Vagina (tissue), 2 donors: ENCODE data around the gene INSYN2A. TPM values are rescaled to one million over a fixed set of nuclear protein-coding genes. Genes with fewer than 3 reads are reported as not detected.

Experiments used
- DNase-seq, 2 donors: peaks; one replicate each; pipeline ENCODE4 v3.0.0-alpha.2; 2017; ENCODE audit errors: extremely low spot score in 2 of 2
- H3K27ac ChIP-seq: fragments of 200-600 bp; sonication (generic); one replicate; pipeline ENCODE4 v1.5.1; 2019
- H3K27me3 ChIP-seq: fragments of 200-600 bp; sonication (generic); one replicate; pipeline ENCODE4 v1.5.1; 2019
- H3K36me3 ChIP-seq, 2 donors: fragments of 200-600 bp; sonication (generic); one replicate each; pipeline ENCODE4 v1.5.1; 2017 to 2019
- H3K4me1 ChIP-seq: fragments of 200-600 bp; sonication (generic); one replicate; pipeline ENCODE4 v1.5.1; 2019
- H3K4me3 ChIP-seq, 2 donors: fragments of 200-600 bp; sonication (generic); 1 replicate in 1 of 2; 2 replicates in 1 of 2; pipeline ENCODE4 v1.5.1; 2016 to 2019
- H3K9me3 ChIP-seq: fragments of 200-600 bp; sonication (generic); one replicate; pipeline ENCODE4 v1.5.1; 2019
- POLR2A ChIP-seq, 2 donors: fragments of 450-650 bp; IDR thresholded peaks; one replicate each; pipeline ENCODE4 v1.6.1; 2017; ENCODE audit warnings: antibody characterized with exemption in 2 of 2, mild to moderate bottlenecking in 2 of 2, moderate library complexity in 2 of 2
- POLR2AphosphoS5 ChIP-seq, 2 donors: sonication (generic); formaldehyde crosslinking; IDR thresholded peaks; one replicate each; pipeline ENCODE4 v1.9.0; 2017; ENCODE audit warnings: antibody characterized with exemption in 2 of 2, mild to moderate bottlenecking in 2 of 2, low read depth in 1 of 2; ENCODE audit not compliant: insufficient read depth in 1 of 2
- intact Hi-C: fragments of 100-400 bp; cut with DNase I; formaldehyde crosslinking; loops from one replicate; pipeline ENCODE4 v1.15.1; 2023
- total RNA-seq: library from RNA; depleted of rRNA; stranded (reverse); fragments of >200 nt; gene quantifications from one replicate; pipeline ENCODE4 v1.2.3, GENCODE V29; 2016
- TF ChIP-seq, protein P1 (sequence below), 3 experiments: fragments of 450-650 bp in 2 of 3; fragments of 200-600 bp in 1 of 3; sonication (generic) in 1 of 3; IDR thresholded peaks; one replicate each; pipeline ENCODE4 v1.5.1; 2017 to 2019; ENCODE audit warnings: antibody characterized with exemption in 3 of 3, mild to moderate bottlenecking in 2 of 3, moderate library complexity in 2 of 3

INSYN2A gene
- total RNA-seq, 1 donor from 2014 or later = 0.25 TPM

DNA sequence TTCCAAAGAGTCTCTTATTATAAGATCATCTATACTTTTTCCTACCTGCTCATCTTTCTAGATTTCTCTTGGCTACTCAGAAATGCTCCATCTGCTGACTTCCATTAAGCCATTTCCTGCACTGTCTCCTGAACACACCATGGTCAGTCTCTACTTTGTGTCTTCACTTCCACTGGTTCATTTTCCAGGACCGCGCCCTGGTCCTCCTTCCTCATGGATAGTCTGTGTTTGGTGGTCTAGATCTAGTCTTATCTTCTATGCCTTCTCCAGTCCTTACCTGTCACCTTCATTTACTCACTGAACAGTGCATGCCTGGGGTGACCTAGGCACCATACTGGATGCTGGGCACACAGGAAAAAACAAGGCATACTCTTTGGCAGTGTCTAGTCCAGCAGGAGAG, 11.8 kb downstream of the INSYN2A start:
- H3K27me3 ChIP-seq = no peaks in the 10 kb centered on the region
- no peaks in the 10 kb centered on the region for H3K9me3 ChIP-seq
- intact Hi-C loops = no loop called here
- H3K36me3 ChIP-seq = no peaks in the 10 kb centered on the region
- no peak overlapping the region for H3K27ac ChIP-seq
- DNase-seq = peak in 1 of 2 donors; percentile 76
- TF ChIP-seq, protein P1, sequence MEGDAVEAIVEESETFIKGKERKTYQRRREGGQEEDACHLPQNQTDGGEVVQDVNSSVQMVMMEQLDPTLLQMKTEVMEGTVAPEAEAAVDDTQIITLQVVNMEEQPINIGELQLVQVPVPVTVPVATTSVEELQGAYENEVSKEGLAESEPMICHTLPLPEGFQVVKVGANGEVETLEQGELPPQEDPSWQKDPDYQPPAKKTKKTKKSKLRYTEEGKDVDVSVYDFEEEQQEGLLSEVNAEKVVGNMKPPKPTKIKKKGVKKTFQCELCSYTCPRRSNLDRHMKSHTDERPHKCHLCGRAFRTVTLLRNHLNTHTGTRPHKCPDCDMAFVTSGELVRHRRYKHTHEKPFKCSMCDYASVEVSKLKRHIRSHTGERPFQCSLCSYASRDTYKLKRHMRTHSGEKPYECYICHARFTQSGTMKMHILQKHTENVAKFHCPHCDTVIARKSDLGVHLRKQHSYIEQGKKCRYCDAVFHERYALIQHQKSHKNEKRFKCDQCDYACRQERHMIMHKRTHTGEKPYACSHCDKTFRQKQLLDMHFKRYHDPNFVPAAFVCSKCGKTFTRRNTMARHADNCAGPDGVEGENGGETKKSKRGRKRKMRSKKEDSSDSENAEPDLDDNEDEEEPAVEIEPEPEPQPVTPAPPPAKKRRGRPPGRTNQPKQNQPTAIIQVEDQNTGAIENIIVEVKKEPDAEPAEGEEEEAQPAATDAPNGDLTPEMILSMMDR (IDR thresholded peaks at IDR 0.05) = no peak
- TF ChIP-seq POLR2AphosphoS5 (IDR thresholded peaks at IDR 0.05; ENCODE audit: insufficient read depth in 1 of 2, low read depth in 1 of 2) (no peak), POLR2A (IDR thresholded peaks at IDR 0.05) (no peak)
- no peaks in the 10 kb centered on the region for H3K4me1 ChIP-seq
- no peak overlapping the region for H3K4me3 ChIP-seq

DNA sequence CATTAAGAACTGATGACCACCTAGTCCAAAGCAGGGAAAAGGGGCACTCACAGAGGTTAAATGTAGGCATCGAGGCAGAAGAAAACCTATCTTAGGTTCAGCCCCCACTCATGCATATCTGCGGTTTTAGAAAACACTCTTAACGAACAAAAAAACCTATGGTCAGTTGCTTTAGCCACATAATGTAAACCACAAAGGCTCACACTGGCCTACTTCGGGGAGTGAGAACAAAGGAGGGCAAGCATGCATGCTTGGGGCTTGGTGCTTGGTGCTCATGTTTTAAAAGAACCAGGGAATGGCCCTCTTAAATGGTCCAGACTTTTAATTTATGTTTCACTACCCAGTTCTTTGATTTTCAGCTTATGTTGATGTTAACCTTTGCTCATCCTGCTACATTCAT, 14.2 kb downstream of the INSYN2A start:
- intact Hi-C loops = no loop called here
- TF ChIP-seq, protein P1 (IDR thresholded peaks at IDR 0.05) = no peak
- TF ChIP-seq POLR2A (IDR thresholded peaks at IDR 0.05) = no peak
- TF ChIP-seq POLR2AphosphoS5 (IDR thresholded peaks at IDR 0.05; ENCODE audit: insufficient read depth in 1 of 2, low read depth in 1 of 2) = no peak

DNA sequence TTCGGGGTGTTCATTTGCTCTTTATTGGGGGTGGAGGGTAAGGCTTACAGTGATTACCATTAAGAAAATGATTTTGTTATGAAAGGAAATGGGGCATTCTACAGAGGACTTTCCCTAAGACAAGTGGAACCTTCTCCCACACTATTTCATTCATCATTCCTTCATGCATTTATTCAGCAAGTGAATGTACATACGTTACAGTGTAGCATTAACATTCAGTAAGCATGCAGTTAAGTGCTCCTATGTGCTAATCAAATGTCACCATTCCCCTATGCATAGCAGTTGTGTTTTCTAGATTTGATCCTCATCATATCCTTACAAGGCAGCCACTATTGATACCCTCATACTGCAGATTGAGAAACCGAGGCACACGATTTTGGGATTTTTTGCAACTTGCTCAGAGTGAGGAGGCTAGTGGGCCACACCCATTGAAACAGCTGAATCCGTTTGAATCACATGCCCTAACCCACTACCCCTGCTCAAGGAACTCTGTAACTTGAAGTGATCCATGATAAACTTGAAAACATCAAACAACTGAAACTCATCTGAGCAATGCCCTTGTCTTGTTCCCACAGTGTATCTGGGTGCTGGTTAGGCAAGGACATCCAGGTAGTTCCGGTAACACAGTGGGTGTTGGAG, 16.7 kb downstream of the INSYN2A start:
- Histone ChIP-seq H3K4me1 (no peaks in the 10 kb centered on the region), H3K27ac (no peak overlapping the region), H3K36me3 (no peaks in the 10 kb centered on the region), H3K27me3 (no peaks in the 10 kb centered on the region), H3K9me3 (no peaks in the 10 kb centered on the region), H3K4me3 (no peak overlapping the region)
- TF ChIP-seq, protein P1 (IDR thresholded peaks at IDR 0.05) = no peak
- no peak for TF ChIP-seq POLR2AphosphoS5 (IDR thresholded peaks at IDR 0.05; ENCODE audit: insufficient read depth in 1 of 2, low read depth in 1 of 2)
- no peak for TF ChIP-seq POLR2A (IDR thresholded peaks at IDR 0.05)
- intact Hi-C loops = no loop called here
- DNase-seq = no peak

More for the DNA sequence above, 14.2 kb downstream of the INSYN2A start:
- H3K27ac ChIP-seq = no peak overlapping the region
- DNase-seq = no peak
- H3K9me3 ChIP-seq = no peaks in the 10 kb centered on the region
- no peaks in the 10 kb centered on the region for H3K27me3 ChIP-seq
- H3K4me3 ChIP-seq = no peak overlapping the region
- no peaks in the 10 kb centered on the region for H3K4me1 ChIP-seq
- H3K36me3 ChIP-seq = no peaks in the 10 kb centered on the region

DNA sequence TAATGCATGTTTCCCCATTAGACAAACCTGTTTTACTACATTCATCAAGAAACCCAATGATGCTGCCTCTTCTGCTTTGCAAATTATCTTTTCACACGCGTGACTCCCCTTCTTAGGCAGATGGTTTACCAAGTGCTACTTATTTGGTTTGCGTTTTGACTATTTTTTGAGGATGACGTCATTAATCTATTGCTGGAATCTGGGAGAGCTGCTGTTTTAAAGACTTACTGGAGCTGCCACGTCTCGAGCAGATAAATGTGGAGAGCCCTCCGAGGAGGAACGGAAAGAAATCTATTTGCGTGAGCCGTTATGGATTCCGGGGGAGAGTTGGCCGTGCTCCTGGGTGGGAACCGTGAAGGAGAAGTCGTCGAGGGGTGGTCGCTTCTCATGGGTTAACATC, 19.7 kb downstream of the INSYN2A start:
- H3K27me3 ChIP-seq = no peaks in the 10 kb centered on the region
- H3K36me3 ChIP-seq = no peaks in the 10 kb centered on the region
- H3K27ac ChIP-seq = no peak overlapping the region
- H3K9me3 ChIP-seq = no peaks in the 10 kb centered on the region
- no peak overlapping the region for H3K4me3 ChIP-seq
- intact Hi-C loops = no loop called here
- no peak for DNase-seq
- H3K4me1 ChIP-seq = no peaks in the 10 kb centered on the region
- TF ChIP-seq POLR2AphosphoS5 (IDR thresholded peaks at IDR 0.05; ENCODE audit: insufficient read depth in 1 of 2, low read depth in 1 of 2) (no peak), POLR2A (IDR thresholded peaks at IDR 0.05) (no peak)
- TF ChIP-seq, protein P1 (IDR thresholded peaks at IDR 0.05) = no peak

DNA sequence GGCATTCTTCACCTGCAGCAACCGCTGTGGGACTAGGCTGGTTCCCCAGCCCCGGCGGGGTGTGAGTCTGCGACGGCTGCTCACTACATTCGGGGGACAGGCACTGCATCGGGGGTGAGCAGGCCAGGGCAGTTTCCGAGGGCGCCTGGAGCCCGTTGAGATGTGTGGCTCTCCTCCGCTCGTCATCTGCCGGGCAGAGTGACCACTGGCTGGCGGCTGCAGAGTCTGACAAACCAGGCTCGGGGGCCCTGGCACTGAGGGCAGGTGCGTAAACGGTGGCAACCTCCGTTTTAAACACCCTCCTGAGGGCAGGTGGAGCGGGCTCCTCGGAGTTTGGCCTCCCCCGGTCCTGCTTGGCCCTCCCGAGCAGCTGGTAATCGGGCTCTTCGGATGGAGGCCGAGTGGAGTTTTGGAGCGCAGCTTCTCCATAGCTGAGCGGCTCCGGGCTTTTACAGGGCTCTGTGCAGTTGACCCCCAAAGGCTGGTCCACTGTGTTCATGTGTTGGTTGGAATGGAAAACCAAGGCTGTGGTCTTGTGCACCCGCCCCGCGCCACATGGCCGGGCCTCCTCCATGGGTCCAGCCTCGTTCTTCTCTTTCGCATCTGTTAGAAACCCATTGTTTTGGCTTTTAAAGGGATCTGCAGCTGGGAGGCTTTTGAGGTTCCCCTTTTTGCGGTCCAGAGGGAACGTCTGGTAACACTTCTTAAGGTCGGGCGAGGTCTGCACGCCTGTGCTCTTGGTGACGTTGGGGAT, 20.9 kb downstream of the INSYN2A start:
- Histone ChIP-seq H3K4me3 (no peak overlapping the region), H3K27me3 (no peaks in the 10 kb centered on the region), H3K4me1 (no peaks in the 10 kb centered on the region), H3K27ac (no peak overlapping the region), H3K9me3 (no peaks in the 10 kb centered on the region), H3K36me3 (no peaks in the 10 kb centered on the region)
- TF ChIP-seq POLR2A (IDR thresholded peaks at IDR 0.05) (no peak), POLR2AphosphoS5 (IDR thresholded peaks at IDR 0.05; ENCODE audit: insufficient read depth in 1 of 2, low read depth in 1 of 2) (no peak)
- TF ChIP-seq, protein P1 (IDR thresholded peaks at IDR 0.05) = no peak
- intact Hi-C loops = no loop called here
- DNase-seq = no peak
